Left cardiac atrium (tissue), 4 donors: ENCODE data around the gene OR2J3. TPM values are rescaled to one million over a fixed set of nuclear protein-coding genes. Genes with fewer than 3 reads are reported as not detected.
"Not testable (repeated sequence)": the region's sequence is repeated elsewhere in the genome, so short reads cannot be mapped to it uniquely, and the experiment has no call there.

Experiments
- ATAC-seq, 2 donors: fragments of 200-7000 bp; cut with Tn5 transposase; one replicate each; pipeline ENCODE4 v1.9.1; 2020; ENCODE audit warnings: mild to moderate bottlenecking in 2 of 2, moderate library complexity in 2 of 2
- DNase-seq: peaks from one replicate; pipeline ENCODE4 v3.0.0-alpha.2; 2020
- intact Hi-C, 2 donors: fragments of 100-400 bp; cut with DNase I; formaldehyde crosslinking; loops; one replicate each; pipeline versions ENCODE4 v1.14.1 to v1.15.1; 2022 to 2023
- long read RNA-seq: library from polyadenylated mRNA; unstranded; transcript quantifications from one replicate; pipeline ENCODE4 v2.0.0, GENCODE V29; 2021
- total RNA-seq, 2 donors: library from RNA; stranded (reverse); fragmentation: NEBNext Ultra II Directional; extraction: Animal tissue kit (Norgen Biotek cat#: 25700); gene quantifications; one replicate each; pipeline ENCODE4 v1.2.1, GENCODE V29; 2021
- donor health status: DM: no; HTN: yes; CAD: no.
- donor health status: DM: no; HTN: yes; CAD: no; lungs with severe emphysema.
- donor health status: DM: yes; HTN: yes; CAD: no.
- donor health status: Dilated cardiomyopathy.

OR2J3 gene
- total RNA-seq = not detected
- long read RNA-seq = 0 reads

DNA sequence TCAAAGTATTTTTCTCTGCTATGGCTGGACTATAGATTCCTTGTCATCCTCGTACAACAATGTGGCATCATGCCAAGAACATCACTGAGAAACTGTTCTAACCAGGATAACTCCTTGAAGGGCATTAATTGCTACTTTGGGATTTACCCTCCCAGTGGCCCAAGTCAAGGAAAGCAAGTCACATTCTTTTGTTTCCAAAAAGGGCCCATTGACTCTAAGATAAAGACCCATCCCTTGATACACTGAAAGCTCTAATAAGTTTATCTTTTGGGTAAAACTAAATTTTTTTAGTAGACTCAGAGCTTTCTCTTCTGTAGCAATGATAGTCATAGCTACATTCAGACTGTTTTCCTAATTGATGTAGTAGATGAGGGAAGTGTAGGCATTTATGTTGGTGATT lies at the start of gene OR2J3:
Gene OR2J3 (plus strand): TSS at position 301 of the 400 bp plus-strand sequence. CDS start 3,833 bp downstream, outside the sequence.
- intact Hi-C loops = no loop called here
- ATAC-seq = no peak
- no peak for DNase-seq

DNA sequence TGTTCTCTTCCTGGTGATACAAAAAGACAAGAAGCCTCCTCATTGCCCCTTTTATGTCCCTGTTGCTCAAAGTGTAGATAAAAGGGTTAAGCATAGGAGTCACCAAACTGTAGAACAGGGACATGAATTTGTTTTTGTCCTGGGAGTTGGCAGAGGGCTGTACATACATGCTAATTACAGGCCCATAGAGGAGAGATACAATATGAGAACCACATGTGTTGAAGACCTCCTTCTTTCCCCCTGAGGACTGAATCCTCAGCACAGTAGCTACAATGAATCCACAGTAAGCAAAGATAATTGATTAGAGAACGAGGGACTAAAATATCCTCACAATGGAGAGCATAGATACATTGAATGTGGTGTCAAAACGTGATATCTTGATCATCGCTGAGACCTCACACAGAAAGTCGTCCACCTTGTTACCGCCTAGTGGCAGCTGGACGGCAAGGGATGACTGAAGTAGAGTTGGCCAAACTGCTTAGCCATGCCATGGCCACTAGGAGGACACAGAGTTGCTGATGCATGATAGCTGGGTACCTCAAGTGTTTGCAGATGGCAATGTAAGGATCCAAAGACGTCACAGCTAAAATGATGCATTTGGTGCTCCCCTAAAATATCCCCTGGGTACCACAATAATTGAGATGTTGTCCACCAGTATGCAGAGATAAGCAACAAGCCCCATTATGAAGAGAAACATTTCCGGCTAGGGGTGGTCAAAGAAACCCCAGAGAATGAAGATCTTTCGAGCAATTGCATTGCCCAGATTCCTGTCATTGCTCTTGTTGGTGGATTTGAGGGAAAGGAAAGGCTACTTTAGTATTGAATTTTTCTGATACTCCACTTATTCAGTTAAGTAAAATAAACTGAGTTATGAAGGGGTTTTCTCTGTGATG lies 35.8 kb upstream of the OR2J3 start:
- no peak for DNase-seq
- intact Hi-C loops = no loop called here
- no peak for ATAC-seq

DNA sequence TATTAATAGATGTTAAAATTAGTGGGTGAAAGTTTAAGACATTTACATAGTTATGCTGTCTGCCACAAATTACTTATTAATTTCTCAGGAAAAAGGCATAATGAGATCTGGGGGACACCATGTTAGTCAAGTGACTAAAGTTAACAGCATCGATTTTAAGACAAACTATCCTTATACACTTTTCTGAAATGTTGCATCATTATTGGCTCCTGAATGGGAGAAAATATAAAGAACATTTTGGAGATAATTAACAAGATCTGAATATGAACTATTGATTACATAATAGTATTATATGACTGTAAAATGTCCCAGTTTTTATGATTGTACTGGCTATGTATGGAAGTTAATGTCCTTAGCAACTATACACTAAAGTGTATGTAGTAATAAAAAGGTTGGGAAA lies 28.7 kb upstream of the OR2J3 start:
- intact Hi-C loops = no loop called here
- DNase-seq = no peak
- no peak for ATAC-seq

DNA sequence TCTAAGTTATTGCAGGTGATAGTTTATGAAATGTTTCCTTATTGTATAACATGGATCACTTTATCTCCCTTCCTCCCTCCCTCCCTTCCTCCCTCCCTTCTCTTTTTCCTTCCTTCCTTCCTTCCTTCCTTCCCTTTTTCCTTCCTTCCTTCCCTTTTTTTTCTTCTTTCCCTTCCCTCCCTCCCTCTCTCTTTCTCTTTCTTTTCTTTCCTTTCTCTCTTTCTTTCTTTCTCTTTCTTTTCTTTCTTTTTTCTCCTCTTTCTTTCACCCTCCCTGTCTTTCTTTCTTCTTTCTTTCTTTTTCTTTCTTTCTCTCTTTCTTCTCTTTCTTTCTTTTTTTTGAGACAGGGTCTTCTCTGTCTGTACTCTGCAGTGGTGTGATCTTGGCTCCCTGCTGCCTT lies 26.5 kb upstream of the OR2J3 start:
- intact Hi-C loops = no loop called here
- DNase-seq (no peak), ATAC-seq (no peak)

DNA sequence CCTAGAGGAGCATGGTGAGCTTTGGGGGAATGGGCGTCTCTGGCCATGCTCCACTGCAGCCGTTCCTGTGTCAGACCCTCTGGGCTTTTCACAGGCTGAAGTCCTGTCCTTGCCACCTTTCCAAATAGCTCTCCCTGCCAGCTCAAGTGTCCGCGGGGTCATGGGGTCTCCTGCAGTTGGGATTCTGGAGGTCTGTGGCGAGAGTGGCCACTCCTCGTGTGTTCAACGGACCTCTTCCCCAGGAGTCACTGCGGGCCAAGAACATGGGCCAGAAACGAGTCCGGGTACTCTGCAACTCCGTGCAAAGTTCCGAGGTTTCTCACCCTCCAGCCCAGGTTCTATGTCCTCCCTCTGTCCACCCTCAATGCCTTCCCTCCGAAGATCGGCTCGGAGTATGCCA lies 25.4 kb upstream of the OR2J3 start:
- intact Hi-C loops = no loop called here
- ATAC-seq = no peak
- no peak for DNase-seq

DNA sequence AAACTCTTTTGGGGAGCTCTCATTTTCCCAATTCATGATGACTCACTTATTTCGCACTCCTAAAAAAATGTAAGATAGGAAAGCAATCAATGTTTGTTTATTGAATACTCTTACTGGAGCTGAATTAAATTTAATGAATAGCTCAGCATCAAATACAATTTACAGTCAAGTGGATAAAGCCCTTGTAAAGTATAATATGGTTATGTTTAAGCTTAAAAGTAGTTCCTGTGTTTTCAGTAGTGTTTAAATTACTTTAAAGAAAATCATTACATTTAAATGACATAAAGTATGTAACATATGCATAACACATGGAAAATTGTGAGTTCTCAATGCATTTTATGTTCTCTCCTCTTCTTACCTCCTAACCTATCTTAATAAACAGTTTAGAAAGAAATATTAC lies 20.6 kb upstream of the OR2J3 start, which contains the start of gene OR2B3:
Gene OR2B3 (minus strand): TSS at position 101 of the 400 bp plus-strand sequence. CDS start 65 bp downstream, at position 36.
- no peak for ATAC-seq
- DNase-seq = no peak
- intact Hi-C loops = no loop called here

DNA sequence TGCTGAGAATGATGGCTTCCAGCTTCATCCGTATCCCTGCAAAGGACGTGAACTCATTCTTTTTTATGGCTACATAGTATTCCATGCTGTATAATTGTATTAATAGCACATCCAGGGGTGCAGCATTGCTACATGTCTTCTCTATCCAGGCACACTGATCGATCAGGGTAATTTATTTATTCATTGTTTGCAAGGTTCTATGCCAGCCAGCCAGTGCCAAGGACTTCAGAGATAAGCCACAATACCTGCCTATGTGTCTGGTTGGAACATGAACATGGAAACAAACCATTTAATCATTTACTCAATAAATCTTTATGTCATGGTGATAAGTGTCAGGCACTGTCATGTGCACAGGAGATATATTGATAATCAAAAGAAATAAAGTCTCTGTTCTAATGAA lies 14.9 kb upstream of the OR2J3 start:
- ATAC-seq (no peak), DNase-seq (no peak)
- intact Hi-C loops = no loop called here

DNA sequence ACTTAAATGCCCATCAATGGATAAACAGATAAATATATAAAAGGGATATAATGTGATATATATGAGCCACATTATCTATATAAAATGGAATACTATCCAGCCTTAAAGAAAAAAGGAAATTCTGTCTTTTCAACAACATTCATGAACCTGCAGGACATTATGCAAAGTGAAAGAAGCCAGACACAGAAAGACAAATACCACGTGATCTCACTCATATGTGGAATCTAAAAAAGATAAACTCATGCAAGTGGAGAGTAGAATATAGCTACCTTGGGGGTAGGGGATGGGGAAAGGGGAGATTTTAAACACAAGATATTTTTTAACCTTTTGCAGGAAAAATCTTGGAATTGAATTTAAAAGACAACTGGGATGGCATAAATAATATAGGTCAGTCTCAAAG lies 10.1 kb upstream of the OR2J3 start:
- DNase-seq (no peak), ATAC-seq (no peak)
- intact Hi-C loops = no loop called here

DNA sequence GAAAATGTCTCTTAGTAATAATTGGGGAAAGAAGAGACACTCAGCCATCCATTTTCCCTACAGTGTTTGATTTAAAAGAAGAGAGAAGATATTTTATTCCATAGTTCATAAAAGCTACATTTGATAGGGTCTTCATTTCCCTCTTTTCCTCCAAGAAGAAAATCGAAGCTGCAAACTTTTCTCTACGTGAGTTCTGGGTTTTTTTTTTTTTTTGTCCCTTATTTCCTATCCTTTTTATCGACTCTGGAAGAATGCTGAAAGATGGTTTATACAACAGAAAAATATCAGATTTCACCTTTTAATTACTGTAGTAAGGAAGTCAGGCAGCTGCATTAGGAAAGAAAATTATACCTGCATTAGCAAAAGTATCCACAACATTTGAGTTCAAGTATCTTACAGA lies 8.7 kb upstream of the OR2J3 start, which contains the start of gene OR2J1:
Gene OR2J1 (plus strand): TSS at position 301 of the 400 bp plus-strand sequence. CDS start 1,453 bp downstream, outside the sequence.
- DNase-seq = no peak
- intact Hi-C loops = no loop called here
- no peak for ATAC-seq

DNA sequence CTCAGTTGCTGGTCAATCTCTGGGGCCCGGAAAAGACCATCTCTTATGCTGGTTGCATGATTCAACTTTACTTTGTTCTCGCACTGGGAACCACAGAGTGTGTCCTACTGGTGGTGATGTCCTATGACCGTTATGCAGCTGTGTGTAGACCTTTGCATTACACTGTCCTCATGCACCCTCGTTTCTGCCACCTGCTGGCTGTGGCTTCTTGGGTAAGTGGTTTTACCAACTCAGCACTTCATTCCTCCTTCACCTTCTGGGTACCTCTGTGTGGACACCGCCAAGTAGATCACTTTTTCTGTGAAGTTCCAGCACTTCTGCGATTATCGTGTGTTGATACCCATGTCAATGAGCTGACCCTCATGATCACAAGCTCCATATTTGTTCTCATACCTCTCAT lies 4.3 kb downstream of the OR2J3 start:
- ATAC-seq (no peak), DNase-seq (no peak)
- intact Hi-C loops = no loop called here

DNA sequence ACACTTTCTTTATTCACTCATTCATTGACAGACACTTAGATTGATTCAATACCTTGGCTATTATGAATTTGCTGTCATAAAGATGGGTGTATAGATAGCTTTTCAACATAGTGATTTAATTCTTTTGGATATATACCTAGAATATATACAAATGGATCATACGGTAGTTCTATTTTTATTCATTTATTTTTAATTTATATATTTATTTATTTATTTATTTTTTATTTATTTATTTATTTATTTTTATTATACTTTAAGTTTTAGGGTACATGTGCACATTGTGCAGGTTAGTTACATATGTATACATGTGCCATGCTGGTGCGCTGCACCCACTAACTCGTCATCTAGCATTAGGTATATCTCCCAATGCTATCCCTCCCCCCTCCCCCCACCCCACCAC lies 7.1 kb downstream of the OR2J3 start:
- ATAC-seq, DNase-seq, intact Hi-C loops: not testable (repeated sequence)

DNA sequence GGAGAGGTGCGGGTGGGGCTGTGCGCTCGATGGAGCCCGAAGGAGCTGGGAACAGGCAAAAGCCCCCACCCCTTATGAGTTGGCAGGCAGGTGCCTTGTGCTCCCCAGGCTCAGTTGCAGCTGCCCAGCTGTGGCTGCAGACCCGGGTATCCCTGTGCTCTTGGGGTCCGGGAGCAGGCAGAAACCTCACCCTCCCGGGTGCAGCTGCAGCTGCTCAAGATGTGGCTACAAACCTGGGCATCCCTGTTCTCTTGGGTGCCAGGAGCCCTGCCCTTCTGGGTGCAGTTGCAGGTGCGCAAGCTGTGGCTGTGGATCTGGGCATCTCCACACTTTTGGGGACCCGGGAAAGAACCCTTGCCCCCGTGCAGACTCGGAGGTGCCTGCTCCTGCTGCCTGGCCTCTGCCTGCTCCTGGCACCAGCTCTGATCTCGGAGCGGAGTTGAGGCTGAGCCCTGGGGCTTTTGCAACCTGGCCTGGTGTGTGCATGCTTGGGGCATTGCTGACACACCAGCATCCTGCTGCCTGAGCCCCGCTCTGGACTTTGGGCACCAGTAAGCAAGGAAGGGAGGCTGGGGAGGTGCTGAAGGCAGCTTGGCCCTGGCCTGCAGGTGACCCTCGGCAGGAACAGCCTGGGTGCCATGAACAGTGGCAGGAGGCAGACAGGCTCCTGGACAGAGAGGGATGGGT lies 21.6 kb downstream of the OR2J3 start:
- ATAC-seq = no peak
- intact Hi-C loops = no loop called here
- DNase-seq = no peak

DNA sequence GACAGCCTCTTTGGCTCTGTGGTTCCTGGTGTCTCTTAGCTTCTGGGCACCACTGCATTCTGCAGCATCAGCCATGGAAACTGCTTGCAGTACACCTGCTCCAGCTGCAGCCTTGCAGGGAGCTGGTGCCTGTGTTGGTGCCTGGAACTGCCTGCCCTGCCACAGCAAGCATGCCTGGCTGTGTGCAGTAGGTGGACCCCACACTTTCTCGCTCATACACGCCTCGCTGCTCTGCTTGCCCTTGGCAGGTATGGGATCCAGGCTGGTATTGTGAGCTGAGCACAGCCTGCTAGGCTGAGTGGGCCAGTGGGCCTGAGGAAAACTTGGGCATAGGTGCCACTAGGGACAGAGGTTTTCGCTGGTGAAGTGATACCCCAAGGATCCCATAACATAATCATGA lies 22.8 kb downstream of the OR2J3 start:
- no peak for DNase-seq
- no peak for ATAC-seq
- intact Hi-C loops = no loop called here

DNA sequence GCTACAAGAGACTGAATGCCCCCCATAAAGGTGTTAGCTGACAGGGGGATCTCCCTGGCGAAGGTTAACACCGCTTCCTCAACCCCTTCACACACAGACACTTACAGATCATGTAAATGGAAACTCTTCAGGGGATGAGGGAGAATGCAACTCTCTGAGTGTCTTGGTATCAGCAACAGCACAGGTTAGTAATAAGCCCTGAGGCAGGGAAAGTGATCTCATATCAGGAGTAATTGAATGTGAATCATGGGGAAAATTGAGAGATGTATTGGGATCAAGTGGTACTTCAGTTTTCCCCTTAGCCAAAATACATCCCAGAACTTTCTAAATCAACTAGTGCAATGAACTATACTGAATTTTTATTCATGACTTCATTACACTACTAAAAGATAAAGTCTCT lies 23.8 kb downstream of the OR2J3 start:
- ATAC-seq = no peak
- intact Hi-C loops = no loop called here
- DNase-seq = no peak

DNA sequence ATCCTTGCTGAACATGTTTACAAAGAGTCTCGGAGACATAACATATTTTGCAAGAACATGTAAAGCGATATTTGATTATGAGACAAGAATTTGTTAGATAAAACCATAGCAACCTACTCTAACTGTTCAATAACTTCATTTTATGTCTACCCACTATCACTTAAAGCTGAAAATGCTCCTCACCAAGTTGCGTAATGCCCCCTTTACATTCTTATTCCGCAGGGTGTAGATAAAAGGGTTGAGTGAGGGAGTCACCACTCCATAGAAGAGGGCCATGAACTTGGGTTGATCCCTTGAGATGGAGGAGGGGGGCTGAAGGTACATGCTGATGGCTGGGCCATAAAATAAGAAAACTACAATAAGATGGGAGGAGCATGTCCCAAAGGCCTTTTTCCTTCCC lies 29.9 kb downstream of the OR2J3 start:
- no peak for DNase-seq
- intact Hi-C loops = no loop called here
- ATAC-seq = no peak

DNA sequence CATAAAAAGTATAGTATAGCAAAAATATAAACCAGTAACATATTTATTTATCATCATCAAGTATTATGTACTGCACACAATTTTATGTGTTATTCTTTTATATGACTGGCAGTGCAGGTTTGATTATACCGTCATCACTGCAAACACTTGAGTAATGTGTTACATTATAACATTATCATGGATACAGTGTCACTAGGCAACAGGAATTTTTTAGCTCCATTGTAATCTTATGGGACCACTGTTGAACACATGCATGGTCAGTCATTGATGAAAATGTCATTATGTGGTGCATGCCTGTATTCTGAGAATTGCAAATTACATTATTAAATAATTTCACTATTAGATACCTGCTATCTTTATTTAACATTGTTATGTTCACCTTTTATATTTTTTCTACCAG lies 33.7 kb downstream of the OR2J3 start:
- intact Hi-C loops = no loop called here
- no peak for DNase-seq
- ATAC-seq = no peak

DNA sequence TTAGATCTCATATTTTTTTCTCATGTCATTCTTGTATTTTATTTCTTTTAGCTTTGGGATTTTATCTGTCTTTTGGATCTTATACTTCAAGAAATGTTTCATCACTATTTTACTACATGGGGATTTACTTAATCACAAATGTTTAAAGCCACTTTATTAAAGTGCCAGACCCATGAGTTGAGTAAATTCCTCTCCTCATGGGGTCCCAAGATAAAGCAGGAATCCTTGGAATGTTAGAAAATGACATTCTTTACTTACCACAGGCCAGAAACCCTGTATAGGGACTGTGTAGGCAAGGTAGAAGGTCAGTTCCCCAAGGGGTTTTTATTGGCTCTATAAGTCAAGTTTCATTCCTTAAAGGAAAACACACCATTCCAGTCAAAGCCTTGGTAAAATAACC lies 34.5 kb downstream of the OR2J3 start:
- intact Hi-C loops = no loop called here
- DNase-seq (no peak), ATAC-seq (no peak)

DNA sequence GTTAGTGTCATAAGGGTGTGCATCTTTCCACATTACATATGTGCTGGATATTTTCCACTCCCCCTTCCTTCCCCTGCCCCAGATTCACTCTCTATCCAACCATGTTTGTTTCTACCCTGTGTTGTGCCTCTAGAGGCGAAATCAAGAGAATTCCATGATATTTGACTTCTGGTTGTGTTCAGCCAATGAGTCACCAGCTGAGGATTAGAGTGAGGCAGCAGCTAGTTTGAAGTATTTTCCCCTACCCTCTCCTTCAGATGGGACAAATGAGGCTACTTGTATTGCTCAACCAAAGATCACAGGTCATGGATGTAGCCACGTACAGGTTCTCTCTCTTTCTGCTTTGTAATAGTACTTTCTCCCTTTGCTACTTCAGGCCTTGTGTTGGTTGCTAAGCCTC lies 38.3 kb downstream of the OR2J3 start:
- no peak for DNase-seq
- intact Hi-C loops = no loop called here
- no peak for ATAC-seq

DNA sequence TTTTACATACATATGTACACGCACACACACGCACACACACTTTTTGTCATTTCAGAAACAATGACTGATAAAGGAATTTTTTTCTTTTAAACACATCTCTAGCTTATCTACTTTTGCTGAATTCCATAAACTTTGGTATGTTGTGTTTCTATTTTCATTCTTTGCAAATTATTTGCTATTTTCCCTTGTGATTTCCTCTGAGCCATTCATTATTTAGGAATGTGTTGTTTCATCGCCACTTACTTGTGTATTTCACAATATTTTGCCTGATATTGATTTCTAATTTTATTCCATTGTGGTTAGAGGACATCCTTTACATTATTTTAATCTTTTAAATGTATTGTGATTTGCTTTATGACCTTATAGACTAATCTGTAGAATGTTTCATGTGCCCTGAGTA lies 39.2 kb downstream of the OR2J3 start:
- no peak for ATAC-seq
- intact Hi-C loops = no loop called here

DNA sequence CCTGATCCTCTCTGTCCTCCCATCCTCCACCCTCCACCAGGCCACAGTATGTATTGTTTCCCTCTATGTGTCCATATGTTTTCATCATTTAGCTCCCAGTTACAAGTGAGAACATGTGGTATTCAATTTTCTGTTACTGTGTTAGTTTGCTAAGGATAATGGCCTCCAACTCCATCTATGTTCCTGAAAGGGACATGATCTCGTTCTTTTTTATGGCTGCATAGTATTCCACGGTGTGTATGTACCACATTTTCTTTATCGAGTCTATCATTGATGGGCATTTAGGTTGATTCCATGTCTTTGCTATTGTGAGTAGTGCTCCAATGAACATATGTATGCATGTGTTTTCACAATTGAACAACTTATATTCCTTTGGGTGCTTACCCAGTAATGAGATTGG lies 41.6 kb downstream of the OR2J3 start:
- intact Hi-C loops, DNase-seq, ATAC-seq: not testable (repeated sequence)

More for the DNA sequence above, 39.2 kb downstream of the OR2J3 start:
- DNase-seq = no peak
